ENCODE data around the gene GNG13.

Gene GNG13

GRCh38 chr16:764848-765487, 35.6 kb downstream of the GNG13 start:
- H3K27ac ChIP-seq = no peak overlapping the region
- no peak for TF ChIP-seq CTCF (conservative IDR thresholded peaks at IDR 0.05)

- no peak overlapping the region for H3K27ac ChIP-seq
- TF ChIP-seq CTCF (conservative IDR thresholded peaks at IDR 0.05) = no peak
Measured at GRCh38 chr16:764184-764750, 36.3 kb downstream of the GNG13 start.

- no peak overlapping the region for H3K27ac ChIP-seq
- no peak for TF ChIP-seq CTCF (conservative IDR thresholded peaks at IDR 0.05)
Measured at GRCh38 chr16:763369-764183, 37.0 kb downstream of the GNG13 start.

GRCh38 chr16:762595-763268, 37.8 kb downstream of the GNG13 start:
- TF ChIP-seq CTCF (conservative IDR thresholded peaks at IDR 0.05) = no peak
- no peak overlapping the region for H3K27ac ChIP-seq

GRCh38 chr16:761625-762513, 38.7 kb downstream of the GNG13 start:
- H3K27ac ChIP-seq = no peak overlapping the region
- no peak for TF ChIP-seq CTCF (conservative IDR thresholded peaks at IDR 0.05)

GRCh38 chr16:760545-761343, 39.8 kb downstream of the GNG13 start, which contains the start of gene MSLN:
TSS of gene MSLN (plus strand) at chr16:760734. CDS start at chr16:762681, 1,947 bp downstream.
- TF ChIP-seq CTCF (conservative IDR thresholded peaks at IDR 0.05) = no peak
- H3K27ac ChIP-seq = no peak within 1 kb of the TSS

All from VCaP (cell line).